ENCODE measurements around the gene CDH13. TPM values are rescaled to one million over a fixed set of nuclear protein-coding genes. Genes with fewer than 3 reads are reported as not detected.

The CDH13 gene
- polyA plus RNA-seq, 6 donors from 2014 or later = 0.04 to 0.29 (median 0.19) TPM; not detected in 1

DNA sequence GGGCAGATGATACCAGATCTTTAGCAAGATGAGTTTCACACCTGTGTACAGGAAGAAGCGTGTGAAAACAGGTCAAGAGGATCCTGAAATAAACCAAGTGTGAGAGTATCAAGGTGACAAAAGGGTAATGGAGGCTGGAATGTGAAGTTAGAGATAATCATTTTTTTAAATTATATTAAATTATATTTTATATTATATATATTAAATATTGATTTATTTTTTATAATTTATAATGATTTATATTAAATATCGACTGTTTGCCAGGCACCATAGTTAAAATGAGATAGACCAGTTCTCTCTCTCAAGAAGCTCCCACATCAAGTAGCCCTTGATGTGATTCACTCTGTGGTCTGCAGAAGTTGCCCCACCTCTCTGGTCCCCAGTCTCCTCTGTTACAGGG is 820.8 kb downstream of the CDH13 start:
- no peaks in the 10 kb centered on the region for H3K36me3 Mint-ChIP-seq
- peaks cover 0 to 6% (median 0%) of the 10 kb centered on the region in 3 donors for H3K27me3 Mint-ChIP-seq
- H3K4me3 Mint-ChIP-seq = peak overlapping the region in 1 of 8 donors; percentile 3
- no peaks in the 10 kb centered on the region for H3K4me1 Mint-ChIP-seq
- ATAC-seq (ENCODE audit: low read depth in 2 of 2) (no peak), DNase-seq (no peak)
- no peak overlapping the region for H3K27ac Mint-ChIP-seq
- peaks cover 0 to 2% (median 0%) of the 10 kb centered on the region in 7 donors for H3K9me3 Mint-ChIP-seq

DNA sequence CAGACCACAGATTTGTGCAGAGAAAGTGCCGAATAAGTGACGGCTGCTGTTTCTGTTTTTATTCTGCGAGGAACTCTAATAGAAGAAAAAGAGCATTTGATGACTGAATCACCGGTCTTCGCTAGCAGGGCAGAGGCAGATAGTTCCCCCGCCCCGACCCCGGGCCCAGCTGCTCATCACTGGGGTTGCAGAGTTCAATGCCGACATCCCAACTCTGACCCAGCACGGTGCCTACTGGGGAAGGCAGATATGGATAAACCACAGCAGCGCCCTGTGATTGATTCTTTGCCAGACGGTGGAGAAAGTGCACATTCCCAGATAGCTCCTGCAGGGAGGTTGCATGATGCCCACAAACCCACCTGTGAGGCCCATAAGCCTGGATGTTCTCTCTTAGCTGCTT is 823.1 kb downstream of the CDH13 start:
- H3K27ac Mint-ChIP-seq = peak overlapping the region in 1 of 6 donors; percentile 50
- no peaks in the 10 kb centered on the region for H3K4me1 Mint-ChIP-seq
- H3K9me3 Mint-ChIP-seq = peaks cover 0 to 2% (median 0%) of the 10 kb centered on the region in 7 donors
- ATAC-seq (ENCODE audit: low read depth in 2 of 2) (no peak), DNase-seq (no peak)
- H3K36me3 Mint-ChIP-seq = no peaks in the 10 kb centered on the region
- peak overlapping the region in 1 of 8 donors; percentile 9 for H3K4me3 Mint-ChIP-seq
- no peaks in the 10 kb centered on the region for H3K27me3 Mint-ChIP-seq

DNA sequence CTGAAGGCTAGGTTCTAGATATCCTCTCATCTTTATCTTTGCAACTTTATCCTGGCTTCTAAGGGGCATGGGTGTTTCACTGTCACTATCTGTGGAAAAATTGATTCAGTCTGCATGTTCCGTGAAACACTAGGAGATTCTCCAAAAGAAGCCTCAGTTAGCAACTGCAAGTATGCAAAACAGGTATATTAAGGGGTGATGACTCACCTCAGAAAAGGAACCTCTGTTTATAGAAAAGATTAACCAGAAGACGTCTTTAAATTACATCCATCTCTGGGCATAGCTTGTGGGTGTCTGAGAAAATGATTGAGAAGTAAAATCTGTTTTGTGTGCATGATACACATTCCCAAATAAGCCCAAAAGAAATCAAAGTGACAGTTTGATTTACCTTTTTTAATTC is 827.2 kb downstream of the CDH13 start:
- no peaks in the 10 kb centered on the region for H3K4me1 Mint-ChIP-seq
- ATAC-seq (ENCODE audit: low read depth in 2 of 2) (no peak), DNase-seq (no peak)
- peaks cover 0 to 22% (median 5%) of the 10 kb centered on the region in 3 donors for H3K27me3 Mint-ChIP-seq
- no peak overlapping the region for H3K4me3 Mint-ChIP-seq
- H3K27ac Mint-ChIP-seq = no peak overlapping the region
- H3K36me3 Mint-ChIP-seq = no peaks in the 10 kb centered on the region
- peaks cover 0 to 5% (median 3%) of the 10 kb centered on the region in 7 donors for H3K9me3 Mint-ChIP-seq

DNA sequence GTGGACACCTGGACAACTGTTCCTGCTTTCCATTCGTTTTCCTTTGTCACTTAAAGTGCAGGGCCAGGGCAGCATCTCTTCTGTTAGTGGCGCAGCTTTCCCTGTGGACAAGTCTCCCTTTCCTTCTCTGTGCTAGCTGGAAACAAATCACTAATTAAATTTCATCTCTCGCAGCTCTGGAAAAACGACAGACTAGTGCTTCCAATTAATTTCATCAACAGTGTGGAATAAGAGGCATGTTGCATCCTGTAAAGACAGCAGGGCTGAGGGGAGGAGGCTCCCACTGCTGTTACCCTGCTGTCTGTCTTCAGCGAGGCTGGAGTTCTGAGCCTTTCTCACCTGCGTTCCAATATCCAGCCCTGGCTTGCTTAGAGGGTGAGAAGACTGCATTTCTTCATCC is 828.9 kb downstream of the CDH13 start:
- no peak overlapping the region for H3K4me3 Mint-ChIP-seq
- H3K9me3 Mint-ChIP-seq = peaks cover 0 to 6% (median 3%) of the 10 kb centered on the region in 7 donors
- ATAC-seq (ENCODE audit: low read depth in 2 of 2) (no peak), DNase-seq (no peak)
- H3K27ac Mint-ChIP-seq = no peak overlapping the region
- H3K4me1 Mint-ChIP-seq = no peaks in the 10 kb centered on the region
- peaks cover 0 to 22% (median 10%) of the 10 kb centered on the region in 3 donors for H3K27me3 Mint-ChIP-seq
- H3K36me3 Mint-ChIP-seq = no peaks in the 10 kb centered on the region

DNA sequence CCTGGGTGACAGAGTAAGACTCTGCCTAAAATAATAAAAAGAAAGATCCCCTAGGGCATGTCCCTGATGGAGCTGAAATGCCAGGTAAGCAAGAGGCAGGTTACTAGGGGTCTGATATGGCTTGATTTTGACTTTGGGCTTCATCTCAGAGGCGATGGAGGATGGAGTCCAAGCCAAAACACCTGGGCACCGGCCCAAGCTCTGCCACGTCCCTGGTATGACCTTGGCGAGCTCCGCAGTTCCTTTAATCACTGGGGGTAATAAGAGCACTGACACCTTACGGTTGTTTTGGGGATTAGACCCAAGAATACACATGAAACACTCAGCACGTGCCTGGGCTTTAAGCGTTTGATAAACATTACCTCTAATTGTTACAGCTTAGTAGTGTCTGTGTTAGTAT is 830.2 kb downstream of the CDH13 start:
- no peak for DNase-seq
- Mint-ChIP-seq H3K4me1 (no peaks in the 10 kb centered on the region), H3K4me3 (no peak overlapping the region), H3K27me3 (peaks cover 0 to 22% (median 10%) of the 10 kb centered on the region in 3 donors), H3K36me3 (no peaks in the 10 kb centered on the region), H3K9me3 (peaks cover 0 to 5% (median 3%) of the 10 kb centered on the region in 7 donors), H3K27ac (no peak overlapping the region)
- ATAC-seq (ENCODE audit: low read depth in 2 of 2) = no peak

DNA sequence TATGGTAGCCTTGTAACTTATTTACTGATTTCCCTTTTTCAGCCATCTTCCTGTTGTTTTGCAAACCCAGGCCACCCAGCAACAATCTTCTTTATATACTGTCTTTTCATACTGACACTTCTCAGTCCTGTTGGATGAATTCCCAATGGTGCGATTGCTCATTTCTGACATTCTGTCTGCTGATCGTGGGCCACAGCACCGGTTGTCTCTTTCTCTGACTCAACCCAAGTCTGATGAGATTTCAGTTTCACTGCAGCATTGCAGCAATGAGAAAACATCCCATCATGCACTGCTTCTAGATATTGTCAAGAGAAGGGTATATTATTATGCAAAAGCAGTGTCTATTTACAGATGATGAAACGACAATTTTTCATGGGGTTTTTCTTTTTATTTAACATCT is 831.8 kb downstream of the CDH13 start:
- no peaks in the 10 kb centered on the region for H3K36me3 Mint-ChIP-seq
- no peaks in the 10 kb centered on the region for H3K4me1 Mint-ChIP-seq
- peaks cover 0 to 24% (median 10%) of the 10 kb centered on the region in 3 donors for H3K27me3 Mint-ChIP-seq
- no peak overlapping the region for H3K27ac Mint-ChIP-seq
- DNase-seq (no peak), ATAC-seq (ENCODE audit: low read depth in 2 of 2) (no peak)
- H3K9me3 Mint-ChIP-seq = peaks cover 0 to 5% (median 3%) of the 10 kb centered on the region in 7 donors
- no peak overlapping the region for H3K4me3 Mint-ChIP-seq

DNA sequence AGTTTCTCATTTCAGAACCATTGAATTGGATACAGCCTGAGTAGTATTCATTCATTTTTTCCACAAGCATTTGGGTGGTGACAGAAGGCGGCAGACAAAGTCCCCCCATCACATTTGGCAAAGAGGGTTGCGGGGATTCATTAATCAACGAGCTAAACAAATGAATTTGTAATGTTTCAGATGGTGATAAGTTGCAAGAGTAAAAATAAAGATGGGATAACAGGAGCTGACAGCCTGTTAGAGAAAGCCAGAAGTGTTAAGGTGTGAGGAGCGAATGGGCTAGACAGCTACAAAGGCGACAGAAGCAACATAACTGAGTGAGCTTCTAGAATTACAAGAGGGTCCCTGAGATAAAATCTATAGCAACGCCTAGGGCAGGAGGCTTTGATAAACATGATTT is 838.2 kb downstream of the CDH13 start:
- no peaks in the 10 kb centered on the region for H3K4me1 Mint-ChIP-seq
- no peak overlapping the region for H3K4me3 Mint-ChIP-seq
- H3K27ac Mint-ChIP-seq = no peak overlapping the region
- H3K27me3 Mint-ChIP-seq = peaks cover 0 to 5% (median 0%) of the 10 kb centered on the region in 3 donors
- no peaks in the 10 kb centered on the region for H3K36me3 Mint-ChIP-seq
- peaks cover 0 to 3% (median 0%) of the 10 kb centered on the region in 7 donors for H3K9me3 Mint-ChIP-seq
- no peak for ATAC-seq (ENCODE audit: low read depth in 2 of 2)
- no peak for DNase-seq

DNA sequence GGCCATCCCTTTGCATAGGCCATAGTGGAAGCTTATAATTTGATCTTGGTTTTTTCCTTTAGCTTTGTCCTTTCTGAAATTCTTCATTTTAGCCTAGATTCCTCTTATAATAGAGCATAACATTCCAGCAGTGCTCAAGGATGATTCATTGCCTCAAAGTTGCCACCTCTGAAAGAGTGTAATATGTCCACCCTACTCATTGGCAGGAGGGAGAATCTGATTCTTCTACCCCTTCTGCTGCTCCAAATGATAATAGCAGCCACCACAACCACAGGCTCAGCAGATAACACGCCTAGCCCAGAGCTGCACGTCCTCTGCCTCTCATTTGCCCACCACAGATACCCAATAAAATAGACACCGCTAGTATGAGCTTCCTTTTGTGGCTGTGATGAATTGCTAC is 843.6 kb downstream of the CDH13 start:
- H3K27me3 Mint-ChIP-seq = no peaks in the 10 kb centered on the region
- no peaks in the 10 kb centered on the region for H3K4me1 Mint-ChIP-seq
- H3K36me3 Mint-ChIP-seq = no peaks in the 10 kb centered on the region
- no peak for ATAC-seq (ENCODE audit: low read depth in 2 of 2)
- no peak overlapping the region for H3K4me3 Mint-ChIP-seq
- H3K9me3 Mint-ChIP-seq = peaks cover 0 to 2% (median 0%) of the 10 kb centered on the region in 7 donors
- H3K27ac Mint-ChIP-seq = no peak overlapping the region
- no peak for DNase-seq

DNA sequence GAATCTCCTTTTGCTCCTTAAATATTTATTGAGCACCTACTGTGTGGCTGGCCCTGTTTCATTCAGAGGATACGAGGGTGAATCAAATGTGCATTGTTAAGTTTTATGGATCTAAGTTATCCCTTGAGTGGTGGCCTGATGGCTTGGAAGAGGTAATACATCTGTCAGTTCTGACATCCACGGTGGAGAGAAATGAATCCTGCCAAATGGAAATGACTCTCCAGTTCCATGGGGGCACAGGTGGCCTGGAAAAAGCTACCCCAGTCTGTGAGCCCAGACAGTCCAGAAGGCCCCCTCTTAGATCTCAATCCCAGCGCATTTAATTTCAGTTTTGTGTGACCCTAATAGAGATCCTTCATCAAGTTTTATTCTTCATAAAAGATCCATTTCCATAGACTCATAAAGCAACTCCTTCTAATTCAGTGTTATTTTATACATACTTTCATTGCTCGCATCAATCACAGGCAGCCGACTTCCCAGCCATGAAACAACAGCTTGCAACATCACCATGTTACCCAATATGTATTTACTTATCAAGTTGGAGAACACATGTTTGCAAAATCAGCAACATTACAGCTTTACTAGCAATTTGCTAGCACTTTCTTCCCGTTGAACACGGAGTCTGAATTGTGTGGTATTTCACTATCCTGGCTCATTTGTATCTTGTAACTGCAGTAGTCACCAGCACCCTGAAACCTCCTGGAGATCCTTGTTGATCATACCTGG is 846.2 kb downstream of the CDH13 start:
- Mint-ChIP-seq H3K27ac (no peak overlapping the region), H3K9me3 (peaks cover 0 to 2% (median 0%) of the 10 kb centered on the region in 7 donors), H3K4me3 (no peak overlapping the region), H3K36me3 (no peaks in the 10 kb centered on the region), H3K4me1 (no peaks in the 10 kb centered on the region), H3K27me3 (peaks cover 0 to 9% (median 0%) of the 10 kb centered on the region in 3 donors)
- no peak for ATAC-seq (ENCODE audit: low read depth in 2 of 2)
- no peak for DNase-seq

DNA sequence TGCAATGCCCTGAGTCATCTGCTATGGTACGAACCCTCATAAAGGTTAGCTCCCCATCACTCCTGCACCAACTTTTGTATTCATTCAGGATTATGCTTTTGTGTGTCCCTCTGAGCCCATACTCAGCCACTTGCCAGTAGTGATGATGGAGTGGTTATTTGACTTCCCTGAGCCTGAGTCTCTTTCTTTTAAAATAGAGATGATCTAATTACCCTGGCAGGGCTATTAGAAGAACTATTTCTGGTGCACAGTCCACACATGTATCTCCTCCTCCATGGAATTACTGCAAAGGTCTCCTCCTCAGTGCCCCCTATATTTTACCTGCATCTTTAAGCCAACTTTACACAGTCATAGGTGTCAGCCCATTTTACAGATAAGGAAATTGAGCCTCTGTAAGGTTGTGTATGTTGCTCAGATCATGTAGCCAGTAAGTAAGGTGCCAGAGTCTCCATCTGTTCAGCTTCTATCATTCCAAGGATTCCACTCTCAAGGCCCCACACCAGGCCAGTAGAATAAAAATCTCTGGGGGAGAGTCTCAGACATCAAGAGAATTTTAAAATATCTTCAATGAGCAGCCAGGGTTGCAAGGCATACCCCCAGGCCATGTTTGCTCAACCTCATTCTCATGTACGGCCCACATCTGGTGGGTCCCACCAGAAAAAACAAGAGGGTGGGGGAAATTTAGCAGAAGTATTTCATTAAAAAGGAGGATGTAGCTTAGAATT is 847.3 kb downstream of the CDH13 start:
- no peaks in the 10 kb centered on the region for H3K36me3 Mint-ChIP-seq
- ATAC-seq (ENCODE audit: low read depth in 2 of 2) = no peak
- H3K9me3 Mint-ChIP-seq = peaks cover 0 to 2% (median 0%) of the 10 kb centered on the region in 7 donors
- no peak overlapping the region for H3K27ac Mint-ChIP-seq
- no peak overlapping the region for H3K4me3 Mint-ChIP-seq
- no peak for DNase-seq
- peaks cover 0 to 9% (median 0%) of the 10 kb centered on the region in 3 donors for H3K27me3 Mint-ChIP-seq
- H3K4me1 Mint-ChIP-seq = no peaks in the 10 kb centered on the region

DNA sequence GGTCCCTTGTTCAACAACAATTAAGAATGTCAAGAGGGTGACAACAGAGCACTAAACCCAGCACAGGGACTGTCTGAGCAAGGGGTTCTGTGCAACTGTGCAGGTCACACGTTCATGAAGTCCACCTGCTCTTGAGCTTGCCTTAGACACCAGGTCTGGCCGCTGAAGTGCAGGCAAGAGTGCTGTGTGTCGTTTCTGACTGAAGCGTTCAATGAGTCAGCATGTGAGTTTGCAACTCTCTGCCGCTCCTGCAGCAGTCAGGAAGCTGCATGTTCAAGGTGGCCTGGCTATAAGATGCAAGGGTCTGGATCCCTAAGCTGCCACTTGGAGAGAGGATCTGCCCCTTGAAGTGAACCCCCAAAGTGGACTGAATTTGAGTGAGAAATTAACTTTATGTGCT is 848.3 kb downstream of the CDH13 start:
- no peak overlapping the region for H3K4me3 Mint-ChIP-seq
- DNase-seq (no peak), ATAC-seq (ENCODE audit: low read depth in 2 of 2) (no peak)
- peaks cover 0 to 3% (median 0%) of the 10 kb centered on the region in 7 donors for H3K9me3 Mint-ChIP-seq
- peak overlapping the region in 1 of 6 donors; percentile 19 for H3K27ac Mint-ChIP-seq
- H3K36me3 Mint-ChIP-seq = no peaks in the 10 kb centered on the region
- peaks cover 0 to 9% (median 0%) of the 10 kb centered on the region in 3 donors for H3K27me3 Mint-ChIP-seq
- no peaks in the 10 kb centered on the region for H3K4me1 Mint-ChIP-seq

DNA sequence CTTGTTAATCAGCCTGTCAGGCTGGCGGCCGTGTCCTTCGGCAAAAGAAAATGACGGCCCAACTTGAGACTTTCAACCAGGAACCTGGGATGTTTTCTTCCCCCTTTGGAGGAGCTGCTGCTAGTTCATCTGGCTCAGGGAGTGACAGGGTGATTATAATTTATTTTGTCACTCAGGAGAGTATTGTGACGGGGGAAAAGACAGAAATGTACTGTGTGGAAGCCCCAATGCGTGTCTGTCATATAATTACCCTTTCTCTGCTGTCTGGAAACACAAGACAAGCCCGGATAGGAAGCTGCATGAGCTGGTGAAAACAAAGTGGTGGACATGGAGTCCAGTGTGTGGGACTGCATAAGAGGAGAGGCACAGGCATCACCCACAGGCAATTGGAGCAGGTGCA is 854.8 kb downstream of the CDH13 start:
- H3K27ac Mint-ChIP-seq = no peak overlapping the region
- ATAC-seq (ENCODE audit: low read depth in 2 of 2) (no peak), DNase-seq (no peak)
- H3K36me3 Mint-ChIP-seq = no peaks in the 10 kb centered on the region
- H3K4me1 Mint-ChIP-seq = no peaks in the 10 kb centered on the region
- peaks cover 0 to 9% (median 0%) of the 10 kb centered on the region in 3 donors for H3K27me3 Mint-ChIP-seq
- peaks cover 0 to 3% (median 0%) of the 10 kb centered on the region in 7 donors for H3K9me3 Mint-ChIP-seq
- no peak overlapping the region for H3K4me3 Mint-ChIP-seq

DNA sequence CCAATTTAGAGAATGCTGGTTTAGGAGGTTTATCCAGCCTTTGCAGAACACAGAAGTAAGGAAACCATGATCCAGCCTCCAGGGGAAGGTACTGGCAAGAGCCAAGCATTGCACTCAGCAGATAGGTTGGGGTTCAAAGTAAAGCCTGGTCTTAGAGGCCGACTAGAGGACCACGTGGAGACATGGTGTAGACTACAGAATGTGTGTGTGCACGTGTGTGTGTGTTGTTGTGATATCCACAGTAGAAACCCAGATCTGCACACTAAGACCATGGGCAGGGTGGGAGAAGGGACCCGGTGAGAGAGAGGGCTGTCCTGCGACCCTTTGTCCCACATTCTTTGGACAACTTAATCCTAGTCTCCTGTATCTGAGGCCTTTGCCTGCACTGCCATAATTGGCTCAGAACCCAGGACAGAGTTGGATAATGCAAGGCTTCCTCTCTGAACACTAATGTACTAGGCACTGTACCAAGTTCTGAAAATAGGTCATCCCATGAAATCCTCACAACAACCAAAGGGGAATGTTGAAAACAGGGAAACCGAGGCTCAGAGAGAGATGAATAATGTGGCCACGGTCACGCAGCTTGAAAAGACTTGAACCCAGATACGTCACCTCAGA is 855.9 kb downstream of the CDH13 start:
- H3K4me1 Mint-ChIP-seq = no peaks in the 10 kb centered on the region
- DNase-seq (no peak), ATAC-seq (ENCODE audit: low read depth in 2 of 2) (no peak)
- peaks cover 0 to 3% (median 0%) of the 10 kb centered on the region in 7 donors for H3K9me3 Mint-ChIP-seq
- H3K4me3 Mint-ChIP-seq = no peak overlapping the region
- peaks cover 0 to 13% (median 0%) of the 10 kb centered on the region in 3 donors for H3K27me3 Mint-ChIP-seq
- no peak overlapping the region for H3K27ac Mint-ChIP-seq
- no peaks in the 10 kb centered on the region for H3K36me3 Mint-ChIP-seq

Measured in naive B cell (primary cell).